ENCODE results near the gene MAN2C1.

- TF ChIP-seq CTCF (IDR thresholded peaks at IDR 0.05) (no peak), POLR2A (IDR thresholded peaks at IDR 0.05) (no peak)
Observed at GRCh38 chr15:75403892-75404291, 35.5 kb upstream of the MAN2C1 start.

All from heart left ventricle (tissue), 13 donors.